KMS-11 (cell line): ENCODE results near the gene FSTL5.

ENCODE experiments used
- H2AFZ ChIP-seq: fragments of 200-600 bp; sonication (generic); 2 replicates; pipeline ENCODE4 v1.6.1; 2016; ENCODE audit warnings: antibody characterized with exemption, mixed run types, low read depth
- H3K27ac ChIP-seq: fragments of 200-600 bp; sonication (generic); 2 replicates; pipeline ENCODE4 v1.6.1; 2016; ENCODE audit warnings: mild to moderate bottlenecking, mixed run types
- H3K27me3 ChIP-seq: fragments of 200-600 bp; sonication (generic); 2 replicates; pipeline ENCODE4 v1.6.1; 2017; ENCODE audit warnings: mild to moderate bottlenecking, low read depth, mixed run types, moderate library complexity; ENCODE audit not compliant: insufficient read depth
- H3K36me3 ChIP-seq: fragments of 200-600 bp; sonication (generic); 2 replicates; pipeline ENCODE4 v1.6.1; 2017; ENCODE audit warnings: mild to moderate bottlenecking, mixed run types; ENCODE audit not compliant: insufficient read depth
- H3K4me1 ChIP-seq: fragments of 200-600 bp; sonication (generic); 2 replicates; pipeline ENCODE4 v1.6.1; 2016; ENCODE audit warnings: mild to moderate bottlenecking, low read depth, mixed run types; ENCODE audit not compliant: poor library complexity, severe bottlenecking
- H3K4me2 ChIP-seq: fragments of 200-600 bp; sonication (generic); 2 replicates; pipeline ENCODE4 v1.7.0; 2016; ENCODE audit warnings: mild to moderate bottlenecking, mixed run types
- H3K4me3 ChIP-seq: fragments of 200-600 bp; sonication (generic); IDR thresholded peaks from 2 replicates; pipeline ENCODE4 v1.6.1; 2017; ENCODE audit warnings: low read depth, low read length, mixed read lengths; ENCODE audit not compliant: insufficient read depth
- H3K79me2 ChIP-seq: fragments of 200-600 bp; sonication (generic); 2 replicates; pipeline ENCODE4 v1.6.1; 2016; ENCODE audit warnings: low read depth, mixed run types; ENCODE audit not compliant: insufficient read depth
- H3K9ac ChIP-seq: fragments of 200-600 bp; sonication (generic); 2 replicates; pipeline ENCODE4 v1.6.1; 2016; ENCODE audit warnings: mild to moderate bottlenecking, mixed run types
- H4K20me1 ChIP-seq: fragments of 200-600 bp; sonication (generic); 2 replicates; pipeline ENCODE4 v1.6.1; 2016; ENCODE audit warnings: mild to moderate bottlenecking, mixed run types; ENCODE audit not compliant: insufficient read depth
- TF ChIP-seq, protein P1 (sequence below): fragments of 200-600 bp; sonication (generic); conservative IDR thresholded peaks from 2 replicates; pipeline ENCODE4 v1.6.1; 2017; ENCODE audit warnings: low read depth, mild to moderate bottlenecking, antibody characterized with exemption, low read length, moderate library complexity, mixed read lengths

The FSTL5 gene

DNA sequence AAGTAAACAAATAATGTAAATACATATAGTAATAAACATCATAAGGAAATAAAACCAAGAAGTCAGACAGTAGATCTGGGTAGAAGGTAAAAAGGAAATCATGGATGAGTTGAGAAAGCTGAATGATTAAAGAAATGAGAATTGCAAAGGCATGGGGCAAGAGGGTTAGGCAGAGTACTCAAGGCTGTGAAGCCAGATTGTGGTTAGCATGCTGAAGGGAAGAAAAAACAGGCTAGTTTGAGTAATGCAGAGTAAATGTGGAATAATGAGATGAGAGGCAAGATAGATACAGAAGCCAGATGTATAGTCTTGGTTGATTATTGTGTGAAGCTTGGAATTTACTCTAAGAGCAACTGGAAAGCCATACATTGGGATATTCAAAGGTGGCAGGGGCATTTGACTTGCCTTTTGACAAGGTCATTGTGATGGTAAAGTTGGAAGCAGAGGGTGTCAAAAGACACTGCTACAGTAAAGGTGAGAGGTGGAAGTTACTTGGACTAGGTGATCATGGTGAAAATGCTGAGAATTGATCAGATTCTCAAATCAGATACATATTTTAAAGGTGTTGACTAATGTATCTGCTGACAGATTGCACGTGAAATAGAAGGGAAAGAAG is 307.0 kb downstream of the FSTL5 start:
- no peak overlapping the region for H3K4me2 ChIP-seq
- H3K4me3 ChIP-seq = no peak overlapping the region

DNA sequence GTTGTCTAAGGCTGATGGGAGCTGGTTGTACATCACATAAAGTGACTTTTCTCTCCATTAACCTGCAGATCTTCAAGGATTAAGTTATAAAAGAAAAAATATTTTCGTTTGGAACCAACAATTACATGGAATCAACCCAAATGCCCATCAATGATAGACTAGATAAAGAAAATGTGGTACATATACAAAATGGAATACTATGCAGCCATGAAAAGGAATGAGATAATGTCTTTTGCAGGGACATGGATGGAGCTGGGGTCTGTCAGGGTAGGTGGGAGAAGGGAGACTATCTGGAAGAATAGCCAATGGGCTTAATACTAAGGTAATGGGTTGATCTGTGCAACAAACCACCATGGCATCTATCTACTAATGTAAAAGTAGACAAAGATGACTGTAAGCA is 313.2 kb downstream of the FSTL5 start:
- Histone ChIP-seq H3K4me2 (no peak overlapping the region), H4K20me1 (no peaks in the 10 kb centered on the region), H3K79me2 (no peaks in the 10 kb centered on the region), H3K4me1 (no peaks in the 10 kb centered on the region), H3K27me3 (no peaks in the 10 kb centered on the region), H3K27ac (no peak overlapping the region), H3K36me3 (no peaks in the 10 kb centered on the region), H3K9ac (no peak overlapping the region), H2AFZ (no peak overlapping the region), H3K4me3 (no peak overlapping the region)
- TF ChIP-seq, protein P1, sequence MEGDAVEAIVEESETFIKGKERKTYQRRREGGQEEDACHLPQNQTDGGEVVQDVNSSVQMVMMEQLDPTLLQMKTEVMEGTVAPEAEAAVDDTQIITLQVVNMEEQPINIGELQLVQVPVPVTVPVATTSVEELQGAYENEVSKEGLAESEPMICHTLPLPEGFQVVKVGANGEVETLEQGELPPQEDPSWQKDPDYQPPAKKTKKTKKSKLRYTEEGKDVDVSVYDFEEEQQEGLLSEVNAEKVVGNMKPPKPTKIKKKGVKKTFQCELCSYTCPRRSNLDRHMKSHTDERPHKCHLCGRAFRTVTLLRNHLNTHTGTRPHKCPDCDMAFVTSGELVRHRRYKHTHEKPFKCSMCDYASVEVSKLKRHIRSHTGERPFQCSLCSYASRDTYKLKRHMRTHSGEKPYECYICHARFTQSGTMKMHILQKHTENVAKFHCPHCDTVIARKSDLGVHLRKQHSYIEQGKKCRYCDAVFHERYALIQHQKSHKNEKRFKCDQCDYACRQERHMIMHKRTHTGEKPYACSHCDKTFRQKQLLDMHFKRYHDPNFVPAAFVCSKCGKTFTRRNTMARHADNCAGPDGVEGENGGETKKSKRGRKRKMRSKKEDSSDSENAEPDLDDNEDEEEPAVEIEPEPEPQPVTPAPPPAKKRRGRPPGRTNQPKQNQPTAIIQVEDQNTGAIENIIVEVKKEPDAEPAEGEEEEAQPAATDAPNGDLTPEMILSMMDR = no peak

More for the DNA sequence above, 307.0 kb downstream of the FSTL5 start:
- Histone ChIP-seq H3K27ac (no peak overlapping the region), H3K79me2 (no peaks in the 10 kb centered on the region), H3K9ac (no peak overlapping the region), H3K36me3 (no peaks in the 10 kb centered on the region), H2AFZ (no peak overlapping the region), H4K20me1 (no peaks in the 10 kb centered on the region), H3K4me1 (no peaks in the 10 kb centered on the region), H3K27me3 (no peaks in the 10 kb centered on the region)
- TF ChIP-seq, protein P1 = no peak

DNA sequence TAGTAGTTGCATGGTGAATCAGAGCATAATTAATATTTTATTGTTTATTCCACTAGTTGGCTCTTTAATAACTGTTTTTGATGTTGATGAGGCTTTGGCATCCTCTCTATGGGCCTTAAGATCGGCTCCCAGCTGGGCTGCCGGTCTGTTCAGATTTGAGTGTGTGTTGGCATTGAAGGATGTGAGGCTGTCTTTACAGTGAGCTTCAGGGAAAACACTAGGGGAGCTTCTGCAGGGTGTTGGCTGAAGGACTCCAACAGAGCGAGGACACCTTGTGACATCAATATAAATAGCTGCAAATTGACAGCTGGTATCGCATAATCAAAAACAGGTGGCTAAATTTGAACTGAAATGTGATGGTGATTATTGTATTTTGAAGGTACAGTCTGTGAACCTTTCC is 322.0 kb downstream of the FSTL5 start:
- no peak overlapping the region for H2AFZ ChIP-seq
- H3K27ac ChIP-seq = no peak overlapping the region
- no peaks in the 10 kb centered on the region for H3K27me3 ChIP-seq
- TF ChIP-seq, protein P1 = no peak
- H3K9ac ChIP-seq = no peak overlapping the region
- H3K4me1 ChIP-seq = no peaks in the 10 kb centered on the region
- no peaks in the 10 kb centered on the region for H4K20me1 ChIP-seq
- no peaks in the 10 kb centered on the region for H3K79me2 ChIP-seq
- H3K36me3 ChIP-seq = no peaks in the 10 kb centered on the region
- H3K4me2 ChIP-seq = no peak overlapping the region
- no peak overlapping the region for H3K4me3 ChIP-seq

DNA sequence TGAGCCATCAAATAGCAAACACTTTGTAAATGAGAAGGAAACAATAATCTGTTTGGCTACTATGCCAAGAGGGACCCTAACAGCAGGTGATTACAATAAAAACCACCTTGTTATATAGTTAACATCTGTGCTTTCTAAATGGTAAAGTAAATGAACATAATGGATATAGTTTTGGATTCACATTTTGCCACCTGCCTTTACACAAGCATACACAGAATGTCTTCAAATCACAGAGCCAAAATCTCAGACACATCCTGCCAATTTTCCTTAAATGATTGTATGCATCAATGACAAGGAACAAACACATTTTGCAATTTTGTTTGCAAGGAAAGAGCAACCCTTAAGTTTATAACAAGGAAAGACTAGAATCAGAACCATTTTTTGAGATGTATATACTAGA is 334.2 kb downstream of the FSTL5 start:
- Histone ChIP-seq H3K4me1 (no peaks in the 10 kb centered on the region), H3K4me3 (no peak overlapping the region), H3K27ac (no peak overlapping the region), H4K20me1 (no peaks in the 10 kb centered on the region), H3K79me2 (no peaks in the 10 kb centered on the region), H3K27me3 (no peaks in the 10 kb centered on the region), H3K9ac (no peak overlapping the region), H2AFZ (no peak overlapping the region), H3K4me2 (no peak overlapping the region), H3K36me3 (no peaks in the 10 kb centered on the region)
- TF ChIP-seq, protein P1 = no peak
